ENCODE measurements around the gene LRRC31.

Gene LRRC31

DNA sequence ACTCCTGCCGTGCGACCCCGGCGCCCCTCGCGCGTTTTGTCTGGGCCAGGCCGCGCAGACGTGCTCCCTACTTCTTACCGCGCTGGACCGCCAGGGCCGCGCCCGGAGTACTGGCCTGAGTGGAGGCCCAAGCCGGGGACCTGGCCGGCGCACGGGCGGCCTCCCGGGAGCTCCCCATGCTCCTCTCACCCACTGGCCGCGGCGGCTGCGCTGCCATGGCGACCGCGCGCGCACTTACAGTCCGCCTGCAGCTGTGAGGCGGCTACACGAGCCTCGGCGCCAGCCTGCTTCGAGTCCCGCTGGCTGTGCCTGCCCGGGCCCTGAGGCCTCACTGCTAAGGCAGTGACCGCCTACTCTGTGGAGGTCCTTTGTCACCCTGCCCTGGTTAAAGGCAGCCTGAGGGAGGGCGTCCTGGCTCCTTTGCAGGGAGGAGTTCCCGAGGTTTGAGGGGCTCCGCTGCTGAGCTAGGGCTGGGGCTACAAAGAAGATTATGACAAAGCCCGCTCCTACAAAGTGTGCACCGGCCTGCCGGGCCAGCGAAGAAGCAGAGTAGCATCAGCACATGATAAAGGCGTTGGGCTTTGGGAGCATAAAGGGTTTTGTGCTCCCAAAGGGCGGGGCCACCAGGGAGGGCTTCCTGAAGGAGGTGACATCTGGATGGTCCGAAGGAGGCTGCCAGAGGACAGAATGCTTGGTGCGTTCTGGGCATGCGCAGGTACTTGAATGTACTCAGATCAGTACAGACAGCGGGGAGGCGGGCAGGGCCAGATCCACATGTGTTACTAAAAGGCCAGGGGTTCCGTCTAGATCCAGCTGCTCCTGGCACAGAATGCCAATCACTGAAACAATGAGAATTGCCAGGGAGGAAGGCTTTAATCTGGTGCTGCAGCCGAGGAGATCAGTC, 57.2 kb downstream of the LRRC31 start, which contains the start of the genes LRRC34 and LRRIQ4:
TSS of gene LRRC34 (minus strand) at position 573 of the 904 bp plus-strand sequence. CDS start at position 217, 356 bp downstream.
TSS of gene LRRIQ4 (plus strand) at position 539 of the 904 bp plus-strand sequence. CDS start 9,052 bp downstream, outside the sequence.
- DNase-seq: peak; percentile 5 to 54 (median 37)

GRCh38 chr3:169811631-169812331, 58.0 kb downstream of the LRRC31 start:
- DNase-seq: peak in 1 of 4 experiments; percentile 10

- DNase-seq: no peak
Measured at GRCh38 chr3:169809230-169809795, 60.4 kb downstream of the LRRC31 start.

DNA sequence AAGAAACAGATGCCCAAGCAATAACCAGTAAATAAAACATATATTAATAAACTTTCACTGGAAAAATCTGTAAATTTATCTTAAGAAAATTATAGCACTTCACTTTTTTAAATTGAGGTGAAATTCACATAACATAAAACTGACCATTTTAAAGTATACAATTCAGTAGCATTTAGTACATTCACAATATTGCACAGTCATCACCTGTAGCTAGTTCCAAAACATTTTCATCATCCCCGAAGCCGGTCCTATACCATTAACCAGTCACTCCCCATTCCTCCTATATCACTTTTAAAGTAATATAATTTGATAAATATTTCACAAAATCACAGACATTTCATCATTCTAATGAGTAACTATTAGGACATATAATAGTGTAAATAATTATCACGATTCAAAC, 65.1 kb downstream of the LRRC31 start:
- DNase-seq: no peak

GRCh38 chr3:169792359-169792758, 77.4 kb downstream of the LRRC31 start:
- DNase-seq: no peak

DNA sequence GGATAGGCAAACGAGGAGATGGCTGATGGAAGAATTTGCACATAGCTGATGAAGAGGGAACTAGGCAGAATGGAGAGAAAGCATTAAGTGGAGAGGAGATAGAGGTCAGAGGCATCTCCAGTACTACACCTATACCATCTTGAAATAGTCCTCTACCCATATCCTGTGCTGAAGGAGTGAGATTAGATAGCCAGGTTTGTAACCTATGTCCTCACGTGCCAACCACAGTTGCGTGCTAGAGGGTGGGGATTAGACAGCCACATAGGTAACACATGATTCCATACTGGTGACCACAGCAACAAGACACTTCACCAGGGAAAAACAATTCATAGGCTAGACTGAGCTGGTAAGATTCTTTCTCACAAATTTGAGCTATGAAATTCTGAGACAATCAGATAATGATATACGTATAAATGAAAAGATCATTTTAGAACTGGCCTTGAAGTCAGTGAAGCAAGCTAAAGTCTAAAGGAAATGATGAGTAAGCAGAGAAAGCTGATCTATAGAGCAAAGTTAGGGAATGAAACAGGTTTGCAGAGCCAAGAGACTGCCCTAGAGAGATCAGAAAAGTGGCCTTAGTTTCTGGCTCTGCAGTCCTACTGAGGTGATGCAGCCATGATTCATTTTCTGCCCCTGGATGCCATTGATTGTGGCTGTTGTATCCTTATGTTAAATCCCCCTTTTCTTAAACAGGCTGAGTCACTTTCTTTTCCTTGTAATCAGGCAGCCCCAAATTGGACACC, 78.9 kb downstream of the LRRC31 start:
- DNase-seq: no peak

DNA sequence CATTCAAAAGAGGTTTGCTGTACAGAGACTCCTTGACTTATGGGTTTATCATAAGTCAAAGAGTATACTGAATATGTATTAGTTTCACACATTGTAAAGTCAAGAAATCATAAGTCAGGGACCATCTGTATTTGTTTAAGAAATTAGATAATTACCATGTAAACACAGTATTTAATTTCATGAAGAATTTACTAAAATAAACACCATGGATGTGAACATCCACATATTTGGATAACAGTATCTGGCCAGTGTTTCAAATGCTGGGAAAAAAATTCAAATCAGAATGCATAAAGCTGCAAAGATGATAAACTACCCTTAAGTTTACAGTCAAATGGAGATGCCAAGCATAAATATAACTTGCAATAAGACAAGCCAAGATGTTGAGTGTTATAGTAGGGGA, 79.5 kb downstream of the LRRC31 start:
- no peak for DNase-seq
